ENCODE measurements around the gene FGF1. TPM values are rescaled to one million over a fixed set of nuclear protein-coding genes. Genes with fewer than 3 reads are reported as not detected.

The FGF1 gene
- total and polyA plus RNA-seq, 5 donors, result 23.1 to 39.2 (median 28.7) TPM

DNA sequence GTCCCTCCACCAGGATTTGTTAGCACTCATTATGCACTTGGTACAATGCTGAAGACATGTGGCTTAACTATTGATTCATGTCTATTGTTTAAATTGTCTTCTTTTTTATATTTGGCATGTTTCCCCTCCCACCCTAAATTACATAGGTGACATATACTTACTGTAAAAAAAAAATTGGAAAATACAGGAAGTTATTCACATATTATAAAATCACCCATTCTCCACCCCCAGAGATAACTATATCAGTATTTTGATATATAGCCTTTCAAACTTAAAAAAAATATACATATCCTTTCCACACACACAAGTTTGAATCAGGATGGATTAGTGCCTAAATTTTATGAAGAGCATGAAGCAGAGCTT, 87.6 kb downstream of the FGF1 start:
- intact Hi-C loops (cut with DNase I), result no loop called here
- Histone ChIP-seq H3K4me1 (ENCODE audit: control insufficient read depth, insufficient read depth, low read length) (peaks cover 6% of the 10 kb centered on the region), H3K4me3 (ENCODE audit: low read length) (no peak overlapping the region), H3K27me3 (ENCODE audit: control insufficient read depth, insufficient read depth) (no peaks in the 10 kb centered on the region), H3K9me3 (ENCODE audit: control insufficient read depth, low read length) (no peaks in the 10 kb centered on the region), H3K27ac (ENCODE audit: low read length) (no peak overlapping the region)
- ATAC-seq (no peak), DNase-seq (no peak)

- Histone ChIP-seq H3K4me1 (ENCODE audit: control insufficient read depth, insufficient read depth, low read length) (peaks cover 6% of the 10 kb centered on the region), H3K9me3 (ENCODE audit: control insufficient read depth, low read length) (no peaks in the 10 kb centered on the region), H3K27me3 (ENCODE audit: control insufficient read depth, insufficient read depth) (no peaks in the 10 kb centered on the region), H3K4me3 (ENCODE audit: low read length) (no peak overlapping the region), H3K27ac (ENCODE audit: low read length) (no peak overlapping the region)
- no peak for ATAC-seq
- intact Hi-C loops (cut with DNase I), result no loop called here
- 69% methylated on average over 6 of the region's 6 CpGs for WGBS
- peak in 1 of 3 donors; percentile 31 for DNase-seq
These were observed 88.1 kb downstream of the FGF1 start for GRCh38 chr5:142597546-142598337.

GRCh38 chr5:142597025-142597424, 88.9 kb downstream of the FGF1 start:
- H3K4me1 ChIP-seq (ENCODE audit: control insufficient read depth, insufficient read depth, low read length), result peaks cover 6% of the 10 kb centered on the region

DNA sequence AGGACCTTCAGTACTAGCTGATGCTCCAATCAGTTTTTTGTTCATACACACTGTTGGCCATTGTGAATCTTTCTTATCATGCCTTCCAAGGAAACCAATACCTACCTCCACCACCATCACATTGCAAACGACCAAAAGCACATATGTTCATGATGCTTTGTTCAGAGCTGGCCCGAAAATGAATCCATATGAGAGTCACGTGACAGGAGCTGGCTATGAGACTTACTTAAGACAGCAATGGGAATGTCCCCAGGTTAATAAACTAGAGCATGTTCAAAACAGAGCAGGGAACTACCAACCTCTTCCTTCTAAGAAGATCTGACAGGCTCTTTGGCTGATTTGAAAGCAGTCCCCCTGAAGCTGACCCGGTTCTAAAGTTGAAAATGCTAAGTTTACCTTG, 93.5 kb downstream of the FGF1 start:
- H3K9me3 ChIP-seq (ENCODE audit: control insufficient read depth, low read length), result no peaks in the 10 kb centered on the region
- ATAC-seq (no peak), DNase-seq (no peak)
- intact Hi-C loops (cut with DNase I), result no loop called here
- H3K4me1 ChIP-seq (ENCODE audit: control insufficient read depth, insufficient read depth, low read length), result no peaks in the 10 kb centered on the region
- H3K27me3 ChIP-seq (ENCODE audit: control insufficient read depth, insufficient read depth), result no peaks in the 10 kb centered on the region
- WGBS, result 81% methylated on average over 4 of the region's 4 CpGs
- no peak overlapping the region for H3K27ac ChIP-seq (ENCODE audit: low read length)
- no peak overlapping the region for H3K4me3 ChIP-seq (ENCODE audit: low read length)

More at GRCh38 chr5:142597025-142597424, 88.9 kb downstream of the FGF1 start:
- intact Hi-C loops (cut with DNase I), result no loop called here
- H3K9me3 ChIP-seq (ENCODE audit: control insufficient read depth, low read length), result no peaks in the 10 kb centered on the region
- no peaks in the 10 kb centered on the region for H3K27me3 ChIP-seq (ENCODE audit: control insufficient read depth, insufficient read depth)
- ATAC-seq, result no peak
- WGBS, result 94% methylated on average over 3 of the region's 3 CpGs
- DNase-seq, result no peak
- H3K4me3 ChIP-seq (ENCODE audit: low read length), result no peak overlapping the region
- H3K27ac ChIP-seq (ENCODE audit: low read length), result no peak overlapping the region

GRCh38 chr5:142590451-142591231, 95.2 kb downstream of the FGF1 start:
- no peaks in the 10 kb centered on the region for H3K4me1 ChIP-seq (ENCODE audit: control insufficient read depth, insufficient read depth, low read length)
- no peaks in the 10 kb centered on the region for H3K9me3 ChIP-seq (ENCODE audit: control insufficient read depth, low read length)
- intact Hi-C loops (cut with DNase I), result no loop called here
- no peak overlapping the region for H3K27ac ChIP-seq (ENCODE audit: low read length)
- H3K27me3 ChIP-seq (ENCODE audit: control insufficient read depth, insufficient read depth), result no peaks in the 10 kb centered on the region
- no peak overlapping the region for H3K4me3 ChIP-seq (ENCODE audit: low read length)
- ATAC-seq (no peak), DNase-seq (no peak)
- WGBS, result 60% methylated on average over 4 of the region's 4 CpGs

DNA sequence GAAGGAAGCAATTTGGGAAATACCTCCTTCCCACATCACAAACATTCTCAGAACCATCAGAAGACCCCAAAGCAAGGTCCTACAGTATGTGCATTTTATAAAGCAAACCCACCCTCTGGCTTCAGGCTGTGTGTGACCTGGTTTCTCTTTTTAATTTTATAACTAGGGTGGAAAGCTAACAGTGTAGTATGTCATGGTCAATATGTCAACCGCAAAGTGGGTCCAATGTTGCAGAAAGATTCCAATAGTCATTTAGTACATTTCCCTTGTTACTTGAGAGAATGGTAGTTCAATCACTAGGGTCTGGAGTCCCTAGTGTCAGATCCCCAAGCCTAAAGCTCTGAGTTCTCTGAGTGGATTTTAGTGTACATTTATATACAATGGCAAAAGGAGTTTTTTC, 96.2 kb downstream of the FGF1 start:
- 100% methylated on average over 1 of the region's 1 CpG for WGBS

DNA sequence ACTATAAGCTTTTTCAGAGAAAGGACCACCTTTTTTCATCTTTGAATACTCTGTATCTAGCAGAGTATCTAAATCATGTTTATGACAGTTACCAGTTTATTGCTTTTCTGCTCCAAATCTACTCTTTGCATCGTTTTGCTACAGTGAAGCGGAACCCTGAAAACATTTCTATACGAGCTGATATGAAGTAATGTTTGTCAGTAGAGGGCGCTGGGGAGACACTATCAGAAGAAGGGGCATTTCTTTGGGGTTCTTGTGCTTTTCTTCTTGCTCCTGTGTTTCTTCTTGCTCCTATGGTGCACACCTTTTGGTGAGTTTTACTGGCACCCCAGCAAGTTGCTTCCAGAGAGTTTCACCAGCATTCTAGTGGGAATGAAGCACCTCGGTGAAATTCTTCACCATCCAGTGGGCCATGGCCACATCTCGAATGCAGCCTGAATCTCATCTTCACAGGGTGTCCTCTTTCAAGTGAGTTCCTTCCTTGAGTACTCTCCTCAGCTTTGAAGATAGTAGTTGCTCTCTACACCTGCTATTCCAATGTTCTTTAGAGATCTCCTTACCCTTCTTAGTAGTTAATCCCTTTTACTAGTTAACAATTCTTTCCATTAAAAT, 98.4 kb downstream of the FGF1 start:
- intact Hi-C loops (cut with DNase I), result no loop called here
- ATAC-seq (no peak), DNase-seq (no peak)
- 55% methylated on average over 6 of the region's 6 CpGs for WGBS
- H3K4me3 ChIP-seq (ENCODE audit: low read length), result no peak overlapping the region
- no peaks in the 10 kb centered on the region for H3K27me3 ChIP-seq (ENCODE audit: control insufficient read depth, insufficient read depth)
- no peak overlapping the region for H3K27ac ChIP-seq (ENCODE audit: low read length)
- no peaks in the 10 kb centered on the region for H3K9me3 ChIP-seq (ENCODE audit: control insufficient read depth, low read length)
- no peaks in the 10 kb centered on the region for H3K4me1 ChIP-seq (ENCODE audit: control insufficient read depth, insufficient read depth, low read length)

More for the DNA sequence above, 96.2 kb downstream of the FGF1 start:
- intact Hi-C loops (cut with DNase I), result no loop called here
- Histone ChIP-seq H3K4me3 (ENCODE audit: low read length) (no peak overlapping the region), H3K4me1 (ENCODE audit: control insufficient read depth, insufficient read depth, low read length) (no peaks in the 10 kb centered on the region), H3K27ac (ENCODE audit: low read length) (no peak overlapping the region), H3K9me3 (ENCODE audit: control insufficient read depth, low read length) (no peaks in the 10 kb centered on the region), H3K27me3 (ENCODE audit: control insufficient read depth, insufficient read depth) (no peaks in the 10 kb centered on the region)
- DNase-seq (no peak), ATAC-seq (no peak)

DNA sequence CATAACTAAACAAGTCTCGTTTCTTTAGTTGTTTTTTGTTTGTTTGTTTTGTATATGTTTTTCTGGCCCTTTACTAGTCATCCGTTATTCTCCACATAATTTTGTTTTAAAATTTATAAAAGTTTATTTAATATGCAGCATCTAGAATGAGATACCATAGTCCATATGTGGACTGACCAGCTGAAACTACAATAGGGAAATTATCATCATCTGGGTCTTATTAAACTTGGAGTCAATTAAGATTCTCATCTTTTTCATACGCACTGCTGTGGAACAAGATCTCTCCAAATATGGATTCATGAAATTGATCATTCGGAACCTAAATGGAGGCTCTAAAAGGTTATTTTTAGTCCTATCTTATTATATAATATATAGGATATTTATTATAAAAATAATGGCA, 99.3 kb downstream of the FGF1 start:
- no peak overlapping the region for H3K4me3 ChIP-seq (ENCODE audit: low read length)
- ATAC-seq (no peak), DNase-seq (no peak)
- H3K4me1 ChIP-seq (ENCODE audit: control insufficient read depth, insufficient read depth, low read length), result no peaks in the 10 kb centered on the region
- intact Hi-C loops (cut with DNase I), result no loop called here
- no peak overlapping the region for H3K27ac ChIP-seq (ENCODE audit: low read length)
- H3K27me3 ChIP-seq (ENCODE audit: control insufficient read depth, insufficient read depth), result no peaks in the 10 kb centered on the region
- 91% methylated on average over 4 of the region's 4 CpGs for WGBS
- no peaks in the 10 kb centered on the region for H3K9me3 ChIP-seq (ENCODE audit: control insufficient read depth, low read length)

DNA sequence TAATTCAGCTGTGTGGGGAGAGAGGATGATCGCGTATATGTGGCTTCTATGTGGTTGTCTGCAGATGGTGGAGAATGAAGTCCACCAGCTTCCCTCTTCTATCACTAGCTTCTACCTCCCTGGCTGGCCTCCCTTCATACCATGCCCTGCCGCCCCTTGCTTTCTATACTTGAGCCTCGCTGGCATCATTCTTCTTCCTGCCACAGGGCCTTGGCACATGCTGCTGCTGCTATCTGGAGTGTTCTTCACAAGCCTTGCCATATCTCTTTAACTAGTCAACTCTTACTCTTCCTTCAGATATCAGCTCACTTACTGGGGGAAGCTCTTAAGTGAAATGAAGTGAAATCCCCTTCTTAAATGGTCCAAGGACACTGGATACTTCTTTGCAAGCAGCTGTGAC, 100.4 kb downstream of the FGF1 start:
- H3K9me3 ChIP-seq (ENCODE audit: control insufficient read depth, low read length), result no peaks in the 10 kb centered on the region
- DNase-seq (no peak), ATAC-seq (no peak)
- H3K27me3 ChIP-seq (ENCODE audit: control insufficient read depth, insufficient read depth), result no peaks in the 10 kb centered on the region
- WGBS, result 77% methylated on average over 4 of the region's 4 CpGs
- intact Hi-C loops (cut with DNase I), result no loop called here
- H3K4me1 ChIP-seq (ENCODE audit: control insufficient read depth, insufficient read depth, low read length), result no peaks in the 10 kb centered on the region
- no peak overlapping the region for H3K27ac ChIP-seq (ENCODE audit: low read length)
- no peak overlapping the region for H3K4me3 ChIP-seq (ENCODE audit: low read length)

DNA sequence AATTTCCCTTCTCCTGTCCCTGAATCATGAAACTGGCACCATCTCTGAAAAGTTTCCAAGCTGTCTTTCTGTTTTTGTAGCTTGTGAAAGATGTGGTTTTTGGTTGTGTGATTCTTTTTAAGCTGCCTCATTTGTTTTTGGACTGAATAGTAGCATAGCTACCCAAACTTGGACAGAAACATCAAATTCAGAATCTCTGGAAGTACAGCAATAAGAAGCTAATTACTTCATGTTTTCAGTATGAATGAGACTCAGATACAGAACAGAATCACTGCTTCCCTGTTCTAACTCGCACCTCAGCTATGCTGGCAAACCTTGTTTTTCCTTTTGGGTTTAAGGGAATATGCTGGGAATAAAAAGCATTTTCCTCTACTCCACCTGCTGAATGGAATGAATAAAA, 101.0 kb downstream of the FGF1 start:
- Histone ChIP-seq H3K9me3 (ENCODE audit: control insufficient read depth, low read length) (no peaks in the 10 kb centered on the region), H3K4me1 (ENCODE audit: control insufficient read depth, insufficient read depth, low read length) (no peaks in the 10 kb centered on the region), H3K27me3 (ENCODE audit: control insufficient read depth, insufficient read depth) (no peaks in the 10 kb centered on the region), H3K4me3 (ENCODE audit: low read length) (no peak overlapping the region), H3K27ac (ENCODE audit: low read length) (no peak overlapping the region)
- intact Hi-C loops (cut with DNase I), result no loop called here
- WGBS, result 51% methylated on average over 1 of the region's 1 CpG
- no peak for ATAC-seq
- DNase-seq, result no peak

GRCh38 chr5:142578161-142578830, 107.6 kb downstream of the FGF1 start:
- H3K4me1 ChIP-seq (ENCODE audit: control insufficient read depth, insufficient read depth, low read length), result peaks cover 2% of the 10 kb centered on the region
- DNase-seq (no peak), ATAC-seq (no peak)
- intact Hi-C loops (cut with DNase I), result no loop called here
- H3K9me3 ChIP-seq (ENCODE audit: control insufficient read depth, low read length), result no peaks in the 10 kb centered on the region
- no peaks in the 10 kb centered on the region for H3K27me3 ChIP-seq (ENCODE audit: control insufficient read depth, insufficient read depth)
- H3K4me3 ChIP-seq (ENCODE audit: low read length), result no peak overlapping the region
- no peak overlapping the region for H3K27ac ChIP-seq (ENCODE audit: low read length)
- 92% methylated on average over 3 of the region's 3 CpGs for WGBS

Data from right cardiac atrium (tissue), 5 donors.